Measurements from ENCODE around the gene CIAO3. TPM values are rescaled to one million over a fixed set of nuclear protein-coding genes. Genes with fewer than 3 reads are reported as not detected.

CIAO3 gene
- total RNA-seq, 1 experiment from 2014 or later = 50.9 TPM

- Mint-ChIP-seq H3K27ac (no peak overlapping the region), H3K4me1 (no peaks in the 10 kb centered on the region; the same call in 1 of the 2 replicates), H3K36me3 (no peaks in the 10 kb centered on the region), H3K4me3 (no peak overlapping the region), H3K9me3 (no peaks in the 10 kb centered on the region), H3K27me3 (ENCODE audit: low read depth) (peaks cover 61% of the 10 kb centered on the region)
- POLR2A ChIA-PET = interaction anchor here (0.5 to 1.5 kb wide), 2 partner anchors 10 to 14 kb away, joined by 3 read pairs; no protein-coding TSS in a partner anchor
- CTCF ChIA-PET = interaction anchor here (0.7 to 8.8 kb wide), 10 partner anchors 10 to 347 kb away, joined by 3 to 90 read pairs (median 8); partner anchors contain the start of genes ANTKMT, CCDC78, CHTF18 and CIAO3
- ATAC-seq (no peak), DNase-seq (ENCODE audit: low spot score) (no peak)
- TF ChIP-seq USF2 (CRISPR knock-in tag; IDR thresholded peaks at IDR 0.05) (no peak), ZNF416 (CRISPR knock-in tag; IDR thresholded peaks at IDR 0.05) (no peak), ELF4 (CRISPR knock-in tag; IDR thresholded peaks at IDR 0.05; ENCODE audit: low read depth) (no peak), ZNF232 (CRISPR knock-in tag; IDR thresholded peaks at IDR 0.05) (no peak), RORB (CRISPR knock-in tag; IDR thresholded peaks at IDR 0.05) (no peak), ZNF532 (CRISPR knock-in tag; IDR thresholded peaks at IDR 0.05; ENCODE audit: borderline replicate concordance) (no peak), GRHL2 (CRISPR knock-in tag; IDR thresholded peaks at IDR 0.05; ENCODE audit: insufficient replicate concordance, severe bottlenecking) (no peak), CTCF (IDR thresholded peaks at IDR 0.05) (no peak), ZNF396 (CRISPR knock-in tag; IDR thresholded peaks at IDR 0.05; ENCODE audit: borderline replicate concordance) (no peak), CBFB (CRISPR knock-in tag; IDR thresholded peaks at IDR 0.05; ENCODE audit: low read depth) (no peak), NR2C2 (CRISPR knock-in tag; IDR thresholded peaks at IDR 0.05) (no peak), JUN (CRISPR knock-in tag; IDR thresholded peaks at IDR 0.05) (no peak)
- TF ChIP-seq, protein P1, sequence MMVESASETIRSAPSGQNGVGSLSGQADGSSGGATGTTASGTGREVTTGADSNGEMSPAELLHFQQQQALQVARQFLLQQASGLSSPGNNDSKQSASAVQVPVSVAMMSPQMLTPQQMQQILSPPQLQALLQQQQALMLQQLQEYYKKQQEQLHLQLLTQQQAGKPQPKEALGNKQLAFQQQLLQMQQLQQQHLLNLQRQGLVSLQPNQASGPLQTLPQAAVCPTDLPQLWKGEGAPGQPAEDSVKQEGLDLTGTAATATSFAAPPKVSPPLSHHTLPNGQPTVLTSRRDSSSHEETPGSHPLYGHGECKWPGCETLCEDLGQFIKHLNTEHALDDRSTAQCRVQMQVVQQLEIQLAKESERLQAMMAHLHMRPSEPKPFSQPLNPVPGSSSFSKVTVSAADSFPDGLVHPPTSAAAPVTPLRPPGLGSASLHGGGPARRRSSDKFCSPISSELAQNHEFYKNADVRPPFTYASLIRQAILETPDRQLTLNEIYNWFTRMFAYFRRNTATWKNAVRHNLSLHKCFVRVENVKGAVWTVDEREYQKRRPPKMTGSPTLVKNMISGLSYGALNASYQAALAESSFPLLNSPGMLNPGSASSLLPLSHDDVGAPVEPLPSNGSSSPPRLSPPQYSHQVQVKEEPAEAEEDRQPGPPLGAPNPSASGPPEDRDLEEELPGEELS (CRISPR knock-in tag; IDR thresholded peaks at IDR 0.05) = no peak
- TF ChIP-seq, protein P2, sequence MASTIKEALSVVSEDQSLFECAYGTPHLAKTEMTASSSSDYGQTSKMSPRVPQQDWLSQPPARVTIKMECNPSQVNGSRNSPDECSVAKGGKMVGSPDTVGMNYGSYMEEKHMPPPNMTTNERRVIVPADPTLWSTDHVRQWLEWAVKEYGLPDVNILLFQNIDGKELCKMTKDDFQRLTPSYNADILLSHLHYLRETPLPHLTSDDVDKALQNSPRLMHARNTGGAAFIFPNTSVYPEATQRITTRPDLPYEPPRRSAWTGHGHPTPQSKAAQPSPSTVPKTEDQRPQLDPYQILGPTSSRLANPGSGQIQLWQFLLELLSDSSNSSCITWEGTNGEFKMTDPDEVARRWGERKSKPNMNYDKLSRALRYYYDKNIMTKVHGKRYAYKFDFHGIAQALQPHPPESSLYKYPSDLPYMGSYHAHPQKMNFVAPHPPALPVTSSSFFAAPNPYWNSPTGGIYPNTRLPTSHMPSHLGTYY (CRISPR knock-in tag; IDR thresholded peaks at IDR 0.05) = no peak
- TF ChIP-seq, protein P3, sequence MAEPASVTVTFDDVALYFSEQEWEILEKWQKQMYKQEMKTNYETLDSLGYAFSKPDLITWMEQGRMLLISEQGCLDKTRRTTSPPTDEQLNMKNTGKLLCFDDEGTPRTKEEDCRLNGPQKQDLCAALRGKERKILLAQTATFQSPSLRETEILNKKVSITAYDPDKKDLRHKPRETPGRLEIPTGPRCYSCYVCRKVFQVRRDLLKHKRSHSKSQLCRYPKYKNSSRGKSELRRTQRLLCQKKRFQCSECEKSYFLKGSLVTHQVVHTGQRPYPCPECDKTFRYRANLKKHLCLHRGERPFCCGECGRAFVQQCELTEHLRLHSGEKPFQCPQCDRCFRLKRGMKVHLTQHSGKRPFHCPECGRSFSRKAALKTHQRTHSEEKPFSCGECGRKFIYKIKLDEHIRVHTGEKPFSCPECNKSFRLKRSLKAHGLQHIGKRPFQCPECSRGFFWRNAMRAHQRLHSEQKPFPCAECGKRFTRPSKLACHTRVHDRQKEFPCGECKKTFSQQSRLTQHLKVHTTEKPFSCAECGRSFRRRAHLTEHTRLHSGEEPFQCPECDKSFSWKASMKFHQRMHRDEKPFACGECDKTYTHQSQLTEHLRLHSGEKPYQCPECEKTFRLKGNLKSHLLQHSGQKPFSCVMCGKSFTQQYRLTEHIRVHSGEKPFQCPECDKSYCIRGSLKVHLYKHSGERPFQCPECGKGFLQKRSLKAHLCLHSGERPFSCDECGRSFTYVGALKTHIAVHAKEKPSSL (CRISPR knock-in tag; conservative IDR thresholded peaks at IDR 0.05) = no peak
- TF ChIP-seq, protein P4, sequence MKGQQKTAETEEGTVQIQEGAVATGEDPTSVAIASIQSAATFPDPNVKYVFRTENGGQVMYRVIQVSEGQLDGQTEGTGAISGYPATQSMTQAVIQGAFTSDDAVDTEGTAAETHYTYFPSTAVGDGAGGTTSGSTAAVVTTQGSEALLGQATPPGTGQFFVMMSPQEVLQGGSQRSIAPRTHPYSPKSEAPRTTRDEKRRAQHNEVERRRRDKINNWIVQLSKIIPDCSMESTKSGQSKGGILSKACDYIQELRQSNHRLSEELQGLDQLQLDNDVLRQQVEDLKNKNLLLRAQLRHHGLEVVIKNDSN (CRISPR knock-in tag; IDR thresholded peaks at IDR 0.05) = no peak
- TF ChIP-seq, protein P5, sequence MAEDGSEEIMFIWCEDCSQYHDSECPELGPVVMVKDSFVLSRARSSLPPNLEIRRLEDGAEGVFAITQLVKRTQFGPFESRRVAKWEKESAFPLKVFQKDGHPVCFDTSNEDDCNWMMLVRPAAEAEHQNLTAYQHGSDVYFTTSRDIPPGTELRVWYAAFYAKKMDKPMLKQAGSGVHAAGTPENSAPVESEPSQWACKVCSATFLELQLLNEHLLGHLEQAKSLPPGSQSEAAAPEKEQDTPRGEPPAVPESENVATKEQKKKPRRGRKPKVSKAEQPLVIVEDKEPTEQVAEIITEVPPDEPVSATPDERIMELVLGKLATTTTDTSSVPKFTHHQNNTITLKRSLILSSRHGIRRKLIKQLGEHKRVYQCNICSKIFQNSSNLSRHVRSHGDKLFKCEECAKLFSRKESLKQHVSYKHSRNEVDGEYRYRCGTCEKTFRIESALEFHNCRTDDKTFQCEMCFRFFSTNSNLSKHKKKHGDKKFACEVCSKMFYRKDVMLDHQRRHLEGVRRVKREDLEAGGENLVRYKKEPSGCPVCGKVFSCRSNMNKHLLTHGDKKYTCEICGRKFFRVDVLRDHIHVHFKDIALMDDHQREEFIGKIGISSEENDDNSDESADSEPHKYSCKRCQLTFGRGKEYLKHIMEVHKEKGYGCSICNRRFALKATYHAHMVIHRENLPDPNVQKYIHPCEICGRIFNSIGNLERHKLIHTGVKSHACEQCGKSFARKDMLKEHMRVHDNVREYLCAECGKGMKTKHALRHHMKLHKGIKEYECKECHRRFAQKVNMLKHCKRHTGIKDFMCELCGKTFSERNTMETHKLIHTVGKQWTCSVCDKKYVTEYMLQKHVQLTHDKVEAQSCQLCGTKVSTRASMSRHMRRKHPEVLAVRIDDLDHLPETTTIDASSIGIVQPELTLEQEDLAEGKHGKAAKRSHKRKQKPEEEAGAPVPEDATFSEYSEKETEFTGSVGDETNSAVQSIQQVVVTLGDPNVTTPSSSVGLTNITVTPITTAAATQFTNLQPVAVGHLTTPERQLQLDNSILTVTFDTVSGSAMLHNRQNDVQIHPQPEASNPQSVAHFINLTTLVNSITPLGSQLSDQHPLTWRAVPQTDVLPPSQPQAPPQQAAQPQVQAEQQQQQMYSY (CRISPR knock-in tag; IDR thresholded peaks at IDR 0.05) = no peak
- TF ChIP-seq, protein P6, sequence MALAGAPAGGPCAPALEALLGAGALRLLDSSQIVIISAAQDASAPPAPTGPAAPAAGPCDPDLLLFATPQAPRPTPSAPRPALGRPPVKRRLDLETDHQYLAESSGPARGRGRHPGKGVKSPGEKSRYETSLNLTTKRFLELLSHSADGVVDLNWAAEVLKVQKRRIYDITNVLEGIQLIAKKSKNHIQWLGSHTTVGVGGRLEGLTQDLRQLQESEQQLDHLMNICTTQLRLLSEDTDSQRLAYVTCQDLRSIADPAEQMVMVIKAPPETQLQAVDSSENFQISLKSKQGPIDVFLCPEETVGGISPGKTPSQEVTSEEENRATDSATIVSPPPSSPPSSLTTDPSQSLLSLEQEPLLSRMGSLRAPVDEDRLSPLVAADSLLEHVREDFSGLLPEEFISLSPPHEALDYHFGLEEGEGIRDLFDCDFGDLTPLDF (CRISPR knock-in tag; IDR thresholded peaks at IDR 0.05) = no peak
These were observed 30.2 kb downstream of the CIAO3 start for GRCh38 chr16:710500-711075.
